K562 (cell line): ENCODE measurements around the gene HAPLN1. TPM values are rescaled to one million over a fixed set of nuclear protein-coding genes. Genes with fewer than 3 reads are reported as not detected.

Experiments used
- ATAC-seq: fragments of 200-7000 bp; cut with Tn5 transposase; 3 replicates; pipeline ENCODE4 v1.9.1; 2020; ENCODE audit warnings: moderate library complexity
- Bru-seq: library from RNA; stranded (reverse); fragments of 400-500 nt; gene quantifications from one replicate; lab custom pipeline; 2021; lab: Mats Ljungman, UMichigan
- BruChase-seq, 2 experiments: library from RNA; stranded (reverse); fragments of 400-500 nt; gene quantifications; one replicate each; lab custom pipeline; 2021; lab: Mats Ljungman, UMichigan
- BruUV-seq: library from RNA; stranded (reverse); fragments of 400-500 nt; replicated peaks from 2 replicates; lab custom pipeline; 2021; lab: Mats Ljungman, UMichigan
- CTCF ChIA-PET: fragments of 300-600 bp; formaldehyde crosslinking; extraction: SDS; loops from one replicate; lab custom pipeline; 2021; ENCODE audit warnings: low intra/inter-chr PET ratio; lab: Yijun Ruan, JAX
- POLR2A ChIA-PET: fragments of 300-600, 350-650 bp; sonication (Branson Sonifier 250); formaldehyde crosslinking; extraction: SDS; loops from one replicate; lab custom pipeline; 2021; ENCODE audit warnings: antibody characterized with exemption, inconsistent platforms; lab: Yijun Ruan, JAX
- DNase-seq, 4 experiments: peaks; one replicate each; pipeline versions ENCODE4 v3.0.0 to v3.0.0-alpha.2; 2011 to 2018; ENCODE audit warnings: low spot score in 3 of 4, mixed read lengths in 3 of 4; ENCODE audit errors: extremely low read depth in 1 of 4
- FAIRE-seq: peaks from 2 replicates; lab custom pipeline; 2011; peaks lifted over from hg19 to GRCh38; lab: Jason Lieb, UNC
- H2AFZ ChIP-seq: 2 replicates; pipeline ENCODE4 v1.6.0; 2011; ENCODE audit warnings: low read depth, low read length, control low read depth, inconsistent platforms
- H3K27ac ChIP-seq: fragments of 200-600 bp; 3 replicates; pipeline ENCODE4 v1.8.0; 2011; ENCODE audit warnings: low read depth, mild to moderate bottlenecking, control low read depth, inconsistent platforms, low read length, moderate library complexity, mixed read lengths; ENCODE audit errors: extremely low read depth
- H3K27me3 ChIP-seq, 2 experiments: fragments of 300-600 bp in 1 of 2; 2 replicates in 1 of 2; 3 replicates in 1 of 2; pipeline versions ENCODE4 v1.6.0 to v1.8.0; 2011; ENCODE audit warnings: inconsistent platforms in 2 of 2, low read length in 2 of 2, mild to moderate bottlenecking in 1 of 2, mixed read lengths in 1 of 2, moderate library complexity in 1 of 2; ENCODE audit not compliant: control insufficient read depth in 2 of 2, insufficient read depth in 2 of 2
- H3K36me3 ChIP-seq: fragments of 300-600 bp; 3 replicates; pipeline ENCODE4 v1.8.0; 2011; ENCODE audit warnings: mild to moderate bottlenecking, low read length, inconsistent platforms; ENCODE audit not compliant: control insufficient read depth, insufficient read depth
- H3K4me1 ChIP-seq, 2 experiments: fragments of 200-600 bp in 1 of 2; replicated peaks in 1 of 2; 2 replicates in 1 of 2; 3 replicates in 1 of 2; pipeline versions ENCODE4 v1.5.1 to v1.8.0; 2011; ENCODE audit warnings: inconsistent platforms in 2 of 2, low read length in 2 of 2, mild to moderate bottlenecking in 1 of 2, mixed read lengths in 1 of 2, moderate library complexity in 1 of 2; ENCODE audit not compliant: control insufficient read depth in 2 of 2, insufficient read depth in 2 of 2
- H3K4me2 ChIP-seq: 2 replicates; pipeline ENCODE4 v1.6.1; 2011; ENCODE audit warnings: low read length, control low read depth, inconsistent platforms, mixed read lengths; ENCODE audit not compliant: insufficient read depth
- H3K4me3 ChIP-seq: fragments of 200-600 bp; sonication (generic), shearing (Covaris generic); 2 replicates; pipeline ENCODE4 v1.5.1; 2016; ENCODE audit warnings: control low read depth, inconsistent platforms
- H3K79me2 ChIP-seq: fragments of 200-600 bp; 3 replicates; pipeline ENCODE4 v1.8.0; 2011; ENCODE audit warnings: low read length, inconsistent platforms; ENCODE audit not compliant: control insufficient read depth, insufficient read depth
- H3K9ac ChIP-seq, 2 experiments: 2 replicates each; pipeline versions ENCODE4 v1.6.0 to v1.6.1; 2011; ENCODE audit warnings: low read depth in 2 of 2, low read length in 2 of 2, control low read depth in 1 of 2, inconsistent platforms in 1 of 2, mild to moderate bottlenecking in 1 of 2, mixed read lengths in 1 of 2; ENCODE audit not compliant: insufficient read depth in 1 of 2
- H3K9me1 ChIP-seq: one replicate; pipeline ENCODE4 v1.6.0; 2011; ENCODE audit warnings: inconsistent platforms, mild to moderate bottlenecking, low read length, moderate library complexity; ENCODE audit not compliant: control insufficient read depth, insufficient read depth
- H3K9me3 ChIP-seq: replicated peaks from 2 replicates; pipeline ENCODE4 v1.5.1; 2011; ENCODE audit warnings: low read depth, low read length, inconsistent platforms; ENCODE audit not compliant: control insufficient read depth, insufficient read depth
- H4K20me1 ChIP-seq: replicated peaks from 2 replicates; pipeline ENCODE4 v1.6.1; 2011; ENCODE audit warnings: low read length, inconsistent platforms, mixed read lengths; ENCODE audit not compliant: control insufficient read depth, insufficient read depth
- CBFB ChIP-seq: sonication (generic); formaldehyde crosslinking; IDR thresholded peaks from 2 replicates; pipeline ENCODE4 v1.4.0; 2020; ENCODE audit warnings: mild to moderate bottlenecking, missing genetic modification reagents
- CBX5 ChIP-seq: IDR thresholded peaks from 2 replicates; pipeline ENCODE4 v1.6.1; 2014; ENCODE audit warnings: low read depth, borderline replicate concordance
- SMARCB1 ChIP-seq: IDR thresholded peaks from 2 replicates; pipeline ENCODE4 v1.6.1; 2011; ENCODE audit warnings: improper control_type of control experiment, low read depth; ENCODE audit not compliant: insufficient read length
- ZNF274 ChIP-seq: IDR thresholded peaks from 2 replicates; pipeline ENCODE4 v1.6.1; 2011; ENCODE audit warnings: low read depth, mild to moderate bottlenecking, low read length, moderate library complexity, borderline replicate concordance
- WGBS: fragments of 100-300 bp; shearing (Covaris generic); methylation state at CpG from one replicate; pipeline ENCODE4 v1.1.6; 2016; ENCODE audit warnings: low coverage, mixed read lengths; ENCODE audit not compliant: insufficient coverage; ENCODE audit errors: missing lambda C conversion rate; 5-methylcytosine and 5-hydroxymethylcytosine counted together
- in situ Hi-C: fragments of 300-500 bp; cut with MboI; formaldehyde crosslinking; loops from 4 replicates; pipeline ENCODE4 v1.15.0; 2018; ENCODE audit warnings: inconsistent platforms, mixed read lengths
- intact Hi-C: fragments of 100-400 bp; cut with micrococcal nuclease; formaldehyde crosslinking; loops from 2 replicates; pipeline ENCODE4 v1.14.2; 2022
- long read RNA-seq, 3 experiments: library from polyadenylated mRNA in 2 of 3; library from RNA in 1 of 3; unstranded in 2 of 3; stranded (forward) in 1 of 3; transcript quantifications; one replicate each; pipeline ENCODE4 v2.0.0, GENCODE V29; 2019 to 2022
- polyA minus RNA-seq, 3 experiments: library from RNA; depleted of rRNA, polyadenylated mRNA; stranded (reverse); fragments of >200 nt; gene quantifications; 2 replicates each; pipeline ENCODE4 v1.2.3, GENCODE V29; 2011
- polyA plus RNA-seq, 8 experiments: library from polyadenylated mRNA; depleted of rRNA in 4 of 8; stranded (reverse) in 5 of 8; unstranded in 3 of 8; fragments of >200 nt; fragmentation: Nextera tagmentation in 2 of 8; fragmentation: Illumina TruSeq in 1 of 8; extraction: Ambion mirVana in 2 of 8; extraction: Trizol in 1 of 8; gene quantifications; 2 replicates each; pipeline versions ENCODE4 v1.2.1 to v1.2.3, GENCODE V29; 2011 to 2014; ENCODE audit warnings: inconsistent platforms in 1 of 8, missing spikeins in 1 of 8
- total RNA-seq, 7 experiments: library from RNA; depleted of rRNA in 6 of 7; stranded (reverse); fragments of >200 nt in 6 of 7; fragmentation: Illumina TruSeq in 2 of 7; extraction: Trizol in 2 of 7; gene quantifications; 2 replicates each; pipeline versions ENCODE4 v1.2.1 to v1.2.3, GENCODE V29; 2011 to 2021; ENCODE audit warnings: low replicate concordance in 1 of 7

HAPLN1 gene
- not detected in 2 replicates for total RNA-seq (2011; cell fraction: chromatin; rRNA removed; ENCODE audit: low replicate concordance)
- total RNA-seq (2011; cell fraction: nucleolus; rRNA removed), result not detected in 2 replicates
- not detected in 2 replicates for total RNA-seq (2011; cell fraction: nucleoplasm; rRNA removed)
- not detected in 2 replicates for total RNA-seq (2014; rRNA removed)
- not detected in 2 replicates for total RNA-seq (2014; rRNA removed; fragmentation: Illumina TruSeq; extraction: Trizol)
- total RNA-seq (2015; rRNA removed; fragmentation: Illumina TruSeq; extraction: Trizol), result not detected in 2 replicates
- not detected in 2 replicates for total RNA-seq (2021)
- polyA plus RNA-seq (2011; rRNA removed), result not detected in 2 replicates
- not detected in 2 replicates for polyA plus RNA-seq (2011; cell fraction: cytosol; rRNA removed)
- not detected in 2 replicates for polyA plus RNA-seq (2011; cell fraction: nucleus; rRNA removed)
- not detected in 2 replicates for polyA plus RNA-seq (2012)
- polyA plus RNA-seq (2014; fragmentation: Illumina TruSeq; extraction: Trizol), result not detected in 2 replicates
- not detected for polyA plus RNA-seq (2014; fragmentation: Nextera tagmentation; extraction: Ambion mirVana)
- polyA plus RNA-seq (2014; rRNA removed), result not detected in 2 replicates
- polyA minus RNA-seq (2011; rRNA and poly(A)+ RNA removed), result not detected in 2 replicates
- not detected in 2 replicates for polyA minus RNA-seq (2011; cell fraction: cytosol; rRNA and poly(A)+ RNA removed)
- polyA minus RNA-seq (2011; cell fraction: nucleus; rRNA and poly(A)+ RNA removed), result not detected in 2 replicates
- percentile 3 among the genes with signal in this experiment for Bru-seq, nascent RNA
- percentile 4 among the genes with signal in this experiment for BruChase-seq, experiment 1, labeled RNA remaining after a 2-hour chase
- BruChase-seq, experiment 2, labeled RNA remaining after a 6-hour chase, result not detected
- long read RNA-seq, experiment 1, result 0 reads
- long read RNA-seq, experiment 2, result 0 reads
- long read RNA-seq, experiment 3, result 0 reads

GRCh38 chr5:83720836-83721537, at the start of gene HAPLN1:
Gene HAPLN1, minus strand, starts transcription at chr5:83720855. Its CDS starts 47,332 bp downstream, at chr5:83673523.
- FAIRE-seq (no peak), ATAC-seq (no peak), DNase-seq (no peak)
- no peak within 1 kb of the TSS for H3K4me2 ChIP-seq
- intact Hi-C loops (no loop called here), in situ Hi-C loops (no loop called here)
- CTCF ChIA-PET, result no interaction called here
- no peaks in the 10 kb centered on the region for H3K36me3 ChIP-seq
- no peak within 1 kb of the TSS for H3K27ac ChIP-seq
- H3K9me3 ChIP-seq, result no peaks in the 10 kb centered on the region
- no peaks in the 10 kb centered on the region for H3K9me1 ChIP-seq
- no TSS peak for BruUV-seq
- TF ChIP-seq ZNF274 (no peak), SMARCB1 (no peak), CBFB (no peak), CBX5 (no peak)
- H3K4me1 ChIP-seq, result peaks cover 0 to 8% of the 10 kb centered on the region in 2 experiments; a peak in 1 of 5 replicates
- H3K27me3 ChIP-seq, result peaks cover 3 to 18% of the 10 kb centered on the region in 2 experiments; a peak in 3 of 5 replicates
- H4K20me1 ChIP-seq, result no peaks in the 10 kb centered on the region
- no peak within 1 kb of the TSS for H3K4me3 ChIP-seq
- WGBS, result 2% methylated on average over 14 of the region's 16 CpGs
- H3K79me2 ChIP-seq, result no peaks in the 10 kb centered on the region
- H3K9ac ChIP-seq, result no peak within 1 kb of the TSS
- no peak within 1 kb of the TSS for H2AFZ ChIP-seq
- POLR2A ChIA-PET, result no interaction called here
